ENCODE data around the gene SRCIN1. TPM values are rescaled to one million over a fixed set of nuclear protein-coding genes. Genes with fewer than 3 reads are reported as not detected.

The SRCIN1 gene
- total RNA-seq, 4 donors from 2014 or later, result 0.24 TPM; not detected in 3

DNA sequence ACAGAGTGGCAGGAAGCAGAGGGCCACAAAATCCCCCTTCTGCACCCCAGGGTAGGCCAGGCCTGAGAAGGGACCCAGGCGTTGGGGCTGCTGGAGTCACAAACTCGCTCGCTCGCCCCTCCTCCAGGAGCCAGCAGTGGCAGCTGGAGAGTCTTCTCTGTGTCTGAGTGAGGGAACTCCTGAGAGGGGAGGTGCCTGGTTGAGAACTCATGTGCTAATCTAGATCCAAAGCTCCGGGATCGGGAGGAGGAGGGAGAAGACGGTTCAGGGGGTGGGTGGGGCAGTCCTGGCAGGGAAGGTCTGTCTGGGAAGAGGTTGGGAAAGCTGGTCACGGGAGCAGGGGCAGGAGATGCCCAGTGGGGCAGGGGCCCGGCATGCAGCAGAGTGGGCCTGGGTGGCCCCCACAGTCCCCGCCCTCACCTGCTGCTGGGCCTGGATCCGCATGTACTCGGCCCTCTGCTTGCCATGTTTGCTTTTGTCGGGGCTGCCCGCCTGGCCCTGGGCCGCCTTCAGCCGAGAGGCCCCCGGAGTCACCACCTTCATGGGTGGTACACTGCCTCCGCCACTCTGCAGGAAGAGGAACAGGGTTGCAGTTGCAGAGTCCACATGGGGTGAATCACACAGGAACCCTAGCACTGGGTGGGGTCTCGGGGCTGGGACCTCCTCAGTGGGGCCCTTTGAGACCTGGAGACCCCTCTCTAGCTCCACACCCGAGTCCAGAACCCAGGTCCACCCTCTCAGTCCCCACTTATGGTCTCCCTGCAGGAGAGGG, 62.2 kb downstream of the SRCIN1 start:
- H3K27ac ChIP-seq, result no peak overlapping the region
- in situ Hi-C loops (cut with MboI; ENCODE audit: low sequenced_read_pairs in 4 of 4) (no loop called here), intact Hi-C loops (cut with DNase I; ENCODE audit: low total_unique reads) (no loop called here)
- H3K27me3 ChIP-seq, result peaks cover 3 to 4% (median 4%) of the 10 kb centered on the region in 3 donors
- no peak for TF ChIP-seq POLR2A (IDR thresholded peaks at IDR 0.05)
- no peak for TF ChIP-seq CTCF (IDR thresholded peaks at IDR 0.05 in 4 of 5, conservative IDR thresholded peaks at IDR 0.05 in 1 of 5)
- DNase-seq (no peak), ATAC-seq (no peak)
- H3K9me3 ChIP-seq, result no peaks in the 10 kb centered on the region
- H3K4me3 ChIP-seq, result no peak overlapping the region
- no peaks in the 10 kb centered on the region for H3K36me3 ChIP-seq
- no peaks in the 10 kb centered on the region for H3K4me1 ChIP-seq

DNA sequence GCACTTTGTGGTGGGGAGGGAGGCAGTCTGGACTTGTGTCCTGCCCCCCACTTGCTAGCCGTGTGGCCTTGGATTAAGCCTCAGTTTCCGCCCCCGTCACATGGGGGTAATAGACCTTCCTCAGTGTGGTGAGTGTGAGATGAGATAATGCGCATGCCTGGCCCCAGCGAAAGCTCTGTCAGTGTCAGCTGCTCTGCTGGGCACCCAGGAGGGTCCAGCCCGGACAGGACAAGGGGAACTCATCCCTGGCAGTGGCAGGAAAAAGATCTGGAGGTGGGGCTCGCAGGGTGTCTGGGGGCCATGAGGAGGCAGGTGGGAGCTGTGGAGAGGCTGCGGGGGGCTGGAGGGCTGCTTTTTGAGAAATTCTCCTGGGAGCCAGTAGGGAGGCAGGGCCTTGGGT, 63.5 kb downstream of the SRCIN1 start:
- H3K4me3 ChIP-seq, result no peak overlapping the region
- H3K27me3 ChIP-seq, result peaks cover 4 to 8% (median 4%) of the 10 kb centered on the region in 3 donors
- TF ChIP-seq CTCF (IDR thresholded peaks at IDR 0.05 in 4 of 5, conservative IDR thresholded peaks at IDR 0.05 in 1 of 5), result no peak
- no peak for TF ChIP-seq POLR2A (IDR thresholded peaks at IDR 0.05)
- in situ Hi-C loops (cut with MboI; ENCODE audit: low sequenced_read_pairs in 4 of 4) (no loop called here), intact Hi-C loops (cut with DNase I; ENCODE audit: low total_unique reads) (no loop called here)
- no peaks in the 10 kb centered on the region for H3K36me3 ChIP-seq
- no peaks in the 10 kb centered on the region for H3K9me3 ChIP-seq
- no peak overlapping the region for H3K27ac ChIP-seq
- no peaks in the 10 kb centered on the region for H3K4me1 ChIP-seq
- no peak for DNase-seq
- ATAC-seq, result no peak

GRCh38 chr17:38541281-38541680, 64.5 kb downstream of the SRCIN1 start:
- Histone ChIP-seq H3K4me3 (no peak overlapping the region), H3K27me3 (peaks cover 9 to 10% (median 9%) of the 10 kb centered on the region in 3 donors), H3K36me3 (no peaks in the 10 kb centered on the region), H3K4me1 (no peaks in the 10 kb centered on the region), H3K27ac (no peak overlapping the region), H3K9me3 (no peaks in the 10 kb centered on the region)
- intact Hi-C loops (cut with DNase I; ENCODE audit: low total_unique reads) (no loop called here), in situ Hi-C loops (cut with MboI; ENCODE audit: low sequenced_read_pairs in 4 of 4) (no loop called here)
- TF ChIP-seq POLR2A (IDR thresholded peaks at IDR 0.05), result no peak
- TF ChIP-seq CTCF (IDR thresholded peaks at IDR 0.05 in 4 of 5, conservative IDR thresholded peaks at IDR 0.05 in 1 of 5), result no peak
- ATAC-seq (no peak), DNase-seq (no peak)

DNA sequence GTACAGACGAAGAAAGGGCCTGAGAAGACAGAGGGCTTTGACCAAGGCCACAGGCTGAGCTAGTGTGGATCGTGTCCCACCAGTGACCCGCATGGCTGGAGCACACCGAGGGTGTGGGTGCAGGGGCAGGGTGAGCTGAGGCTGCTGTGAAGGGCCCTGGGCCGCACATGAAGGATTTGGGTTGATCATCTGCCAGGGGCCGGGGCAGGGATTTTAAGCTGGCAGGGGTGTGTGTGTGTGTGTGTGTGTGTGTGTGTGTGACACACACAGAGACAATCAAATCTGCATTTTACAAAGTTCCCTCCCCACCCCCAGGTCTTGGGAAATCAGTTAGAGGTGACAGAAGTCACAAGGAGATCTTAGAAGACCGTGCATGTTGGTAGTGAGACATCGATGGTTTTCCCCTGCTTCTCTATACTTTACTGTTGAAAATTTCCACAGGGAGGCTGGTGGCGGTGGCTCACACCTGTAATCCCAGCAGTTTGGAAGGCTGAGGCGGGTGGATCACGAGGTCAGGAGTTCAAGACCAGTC, 65.2 kb downstream of the SRCIN1 start:
- no peaks in the 10 kb centered on the region for H3K36me3 ChIP-seq
- H3K4me1 ChIP-seq, result no peaks in the 10 kb centered on the region
- TF ChIP-seq POLR2A (IDR thresholded peaks at IDR 0.05), result no peak
- TF ChIP-seq CTCF (IDR thresholded peaks at IDR 0.05 in 4 of 5, conservative IDR thresholded peaks at IDR 0.05 in 1 of 5), result no peak
- in situ Hi-C loops (cut with MboI; ENCODE audit: low sequenced_read_pairs in 4 of 4), result no loop called here
- H3K9me3 ChIP-seq, result no peaks in the 10 kb centered on the region
- no peak overlapping the region for H3K4me3 ChIP-seq
- no peak overlapping the region for H3K27ac ChIP-seq
- peaks cover 10 to 16% (median 11%) of the 10 kb centered on the region in 3 donors for H3K27me3 ChIP-seq
- no peak for ATAC-seq
- intact Hi-C loops (cut with DNase I; ENCODE audit: low total_unique reads), result no loop called here
- no peak for DNase-seq

Measured in gastrocnemius medialis (tissue), 4 donors.